22Rv1 (cell line): ENCODE results near the gene NPFFR1.

Experiments used
- ZFX ChIP-seq: fragments of 450-650 bp; IDR thresholded peaks from 2 replicates; pipeline ENCODE4 v1.6.1; 2017; ENCODE audit warnings: antibody characterized with exemption, borderline replicate concordance
- TF ChIP-seq, protein P1 (sequence below): fragments of 450-650 bp; IDR thresholded peaks from 2 replicates; pipeline ENCODE4 v1.5.1; 2017; ENCODE audit warnings: mild to moderate bottlenecking

- TF ChIP-seq, protein P1, sequence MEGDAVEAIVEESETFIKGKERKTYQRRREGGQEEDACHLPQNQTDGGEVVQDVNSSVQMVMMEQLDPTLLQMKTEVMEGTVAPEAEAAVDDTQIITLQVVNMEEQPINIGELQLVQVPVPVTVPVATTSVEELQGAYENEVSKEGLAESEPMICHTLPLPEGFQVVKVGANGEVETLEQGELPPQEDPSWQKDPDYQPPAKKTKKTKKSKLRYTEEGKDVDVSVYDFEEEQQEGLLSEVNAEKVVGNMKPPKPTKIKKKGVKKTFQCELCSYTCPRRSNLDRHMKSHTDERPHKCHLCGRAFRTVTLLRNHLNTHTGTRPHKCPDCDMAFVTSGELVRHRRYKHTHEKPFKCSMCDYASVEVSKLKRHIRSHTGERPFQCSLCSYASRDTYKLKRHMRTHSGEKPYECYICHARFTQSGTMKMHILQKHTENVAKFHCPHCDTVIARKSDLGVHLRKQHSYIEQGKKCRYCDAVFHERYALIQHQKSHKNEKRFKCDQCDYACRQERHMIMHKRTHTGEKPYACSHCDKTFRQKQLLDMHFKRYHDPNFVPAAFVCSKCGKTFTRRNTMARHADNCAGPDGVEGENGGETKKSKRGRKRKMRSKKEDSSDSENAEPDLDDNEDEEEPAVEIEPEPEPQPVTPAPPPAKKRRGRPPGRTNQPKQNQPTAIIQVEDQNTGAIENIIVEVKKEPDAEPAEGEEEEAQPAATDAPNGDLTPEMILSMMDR, result no peak
- TF ChIP-seq ZFX, result no peak
These were observed 34.1 kb upstream of the NPFFR1 start for GRCh38 chr10:70317943-70318318.
